RWPE2 (cell line): Measurements from ENCODE around the gene RHBDD2.
A peak's percentile ranks its signal among the peaks of the same experiment; 100 is the strongest.

ENCODE experiments used
- ATAC-seq: fragments of 200-7000 bp; cut with Tn5 transposase; 3 replicates; pipeline ENCODE4 v1.9.1; 2021; ENCODE audit warnings: low read depth
- DNase-seq: peaks from one replicate; pipeline ENCODE4 v3.0.0-alpha.2; 2020; ENCODE audit warnings: low spot score
- H3K27ac ChIP-seq: fragments of 450-650 bp; 2 replicates; pipeline ENCODE4 v1.5.1; 2017; ENCODE audit warnings: mild to moderate bottlenecking; ENCODE audit not compliant: poor library complexity, severe bottlenecking
- H3K27me3 ChIP-seq: fragments of 250-450 bp; sonication (Bioruptor Pico); 2 replicates; pipeline ENCODE4 v1.5.1; 2021; ENCODE audit warnings: mild to moderate bottlenecking, moderate library complexity; ENCODE audit not compliant: insufficient read depth, poor library complexity, severe bottlenecking
- H3K36me3 ChIP-seq: fragments of 250-450 bp; sonication (Bioruptor Pico); 2 replicates; pipeline ENCODE4 v1.5.1; 2020; ENCODE audit warnings: low read depth, mild to moderate bottlenecking, moderate library complexity
- H3K4me1 ChIP-seq: fragments of 250-450 bp; sonication (Bioruptor Pico); 2 replicates; pipeline ENCODE4 v1.5.1; 2021; ENCODE audit warnings: mild to moderate bottlenecking, moderate library complexity; ENCODE audit not compliant: insufficient read depth, poor library complexity, severe bottlenecking
- H3K4me3 ChIP-seq: fragments of 250-450 bp; sonication (Bioruptor Pico); 2 replicates; pipeline ENCODE4 v1.5.1; 2021; ENCODE audit warnings: mild to moderate bottlenecking, moderate library complexity; ENCODE audit not compliant: severe bottlenecking
- H3K9me3 ChIP-seq: fragments of 250-450 bp; sonication (Bioruptor Pico); 2 replicates; pipeline ENCODE4 v1.5.1; 2021; ENCODE audit warnings: mild to moderate bottlenecking, moderate library complexity; ENCODE audit not compliant: severe bottlenecking
- CTCF ChIP-seq: fragments of 450-650 bp; IDR thresholded peaks from one replicate; pipeline ENCODE4 v1.5.1; 2017; ENCODE audit warnings: mild to moderate bottlenecking, moderate library complexity; ENCODE audit not compliant: poor library complexity, severe bottlenecking

RHBDD2 gene

GRCh38 chr7:75866114-75866488 lies 12.7 kb upstream of the RHBDD2 start:
- Histone ChIP-seq H3K27ac (no peak overlapping the region), H3K27me3 (no peaks in the 10 kb centered on the region), H3K36me3 (no peaks in the 10 kb centered on the region), H3K4me3 (no peak overlapping the region), H3K9me3 (no peaks in the 10 kb centered on the region), H3K4me1 (no peaks in the 10 kb centered on the region)
- no peak for DNase-seq
- 0 out of 3 replicates have a peak, but pooled peaks have one; percentile 19 for ATAC-seq
- no peak for TF ChIP-seq CTCF

- Histone ChIP-seq H3K4me1 (no peaks in the 10 kb centered on the region), H3K27ac (no peak overlapping the region), H3K27me3 (no peaks in the 10 kb centered on the region), H3K4me3 (no peak overlapping the region), H3K9me3 (no peaks in the 10 kb centered on the region), H3K36me3 (no peaks in the 10 kb centered on the region)
- TF ChIP-seq CTCF, result peak; percentile 85
- DNase-seq (no peak), ATAC-seq (peak; percentile 74)
These were observed 12.1 kb upstream of the RHBDD2 start for GRCh38 chr7:75866489-75867389.

- Histone ChIP-seq H3K4me3 (no peak overlapping the region), H3K27me3 (no peaks in the 10 kb centered on the region), H3K4me1 (no peaks in the 10 kb centered on the region), H3K36me3 (no peaks in the 10 kb centered on the region), H3K27ac (no peak overlapping the region), H3K9me3 (no peaks in the 10 kb centered on the region)
- ATAC-seq (no peak), DNase-seq (no peak)
- no peak for TF ChIP-seq CTCF
These were observed 11.5 kb upstream of the RHBDD2 start for GRCh38 chr7:75867390-75867717.

DNA sequence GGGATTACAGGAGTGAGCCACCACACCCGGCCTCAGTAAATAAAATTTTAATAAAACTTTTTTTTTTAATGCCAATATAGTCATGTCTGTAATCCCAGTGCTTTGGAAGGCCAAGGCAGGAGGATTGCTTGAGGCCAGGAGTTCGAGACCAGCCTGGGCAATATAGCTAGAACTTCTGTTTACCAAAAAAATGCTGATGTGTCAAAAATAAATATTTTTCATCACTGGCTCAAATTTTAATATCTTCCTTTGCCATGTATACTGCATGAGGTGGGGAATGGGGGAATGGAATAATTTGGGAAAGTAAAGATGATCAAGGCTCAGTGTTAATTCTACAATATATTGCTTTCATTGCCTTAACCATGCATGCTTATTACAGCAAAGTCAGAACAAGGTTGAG lies 10.7 kb upstream of the RHBDD2 start:
- H3K4me1 ChIP-seq, result no peaks in the 10 kb centered on the region
- no peak overlapping the region for H3K4me3 ChIP-seq
- no peaks in the 10 kb centered on the region for H3K9me3 ChIP-seq
- TF ChIP-seq CTCF, result no peak
- H3K27ac ChIP-seq, result no peak overlapping the region
- no peak for ATAC-seq
- no peak for DNase-seq
- no peaks in the 10 kb centered on the region for H3K27me3 ChIP-seq
- H3K36me3 ChIP-seq, result no peaks in the 10 kb centered on the region

DNA sequence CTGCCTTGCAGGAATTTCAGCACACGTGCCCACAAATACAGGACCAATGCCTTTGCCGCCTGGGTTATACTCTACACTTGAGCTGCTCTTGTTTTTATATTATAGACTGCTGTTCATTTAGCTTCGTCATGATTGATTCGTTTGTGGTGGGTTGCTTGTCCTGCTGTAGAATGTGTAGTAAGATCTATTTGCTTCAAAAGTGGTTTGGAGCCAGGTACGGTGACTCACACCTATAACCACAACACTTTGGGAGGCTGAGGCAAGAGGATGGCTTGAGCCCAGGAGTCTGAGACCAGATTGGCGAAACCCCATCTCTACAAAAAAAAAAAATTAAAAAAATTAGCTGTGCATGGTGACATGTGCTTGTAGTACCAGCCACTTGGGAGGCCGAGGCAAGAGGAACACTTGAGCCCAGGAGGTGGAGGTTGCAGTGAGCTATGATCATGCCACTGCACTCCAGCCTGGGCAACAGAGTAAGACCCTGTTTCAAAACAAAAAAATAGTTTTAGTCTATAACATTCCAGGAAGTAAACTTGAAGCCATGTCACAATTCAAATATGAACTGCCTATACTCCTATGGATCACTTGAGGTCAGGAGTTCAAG lies 9.0 kb upstream of the RHBDD2 start:
- ATAC-seq, result peak; percentile 31; the same call in 2 of the 3 replicates
- Histone ChIP-seq H3K9me3 (no peaks in the 10 kb centered on the region), H3K36me3 (no peaks in the 10 kb centered on the region), H3K27ac (no peak overlapping the region), H3K4me1 (no peaks in the 10 kb centered on the region), H3K27me3 (no peaks in the 10 kb centered on the region), H3K4me3 (no peak overlapping the region)
- DNase-seq, result no peak
- no peak for TF ChIP-seq CTCF
